Esophagus (tissue), 2 donors: ENCODE measurements around the gene CTPS1. TPM values are rescaled to one million over a fixed set of nuclear protein-coding genes. Genes with fewer than 3 reads are reported as not detected.

ENCODE experiments used
- H3K27ac ChIP-seq, 2 donors: one replicate each; pipeline ENCODE4 v1.5.1; 2013; ENCODE audit warnings: low read depth in 2 of 2, mild to moderate bottlenecking in 2 of 2, inconsistent platforms in 1 of 2, low read length in 1 of 2, moderate library complexity in 1 of 2
- H3K27me3 ChIP-seq, 2 donors: one replicate each; pipeline ENCODE4 v1.6.1; 2013; ENCODE audit warnings: low read length in 2 of 2, control low read depth in 1 of 2, mild to moderate bottlenecking in 1 of 2; ENCODE audit not compliant: insufficient read depth in 2 of 2, control insufficient read depth in 1 of 2
- H3K36me3 ChIP-seq, 2 donors: one replicate each; pipeline ENCODE4 v1.6.1; 2013; ENCODE audit warnings: low read length in 1 of 2; ENCODE audit not compliant: control insufficient read depth in 2 of 2, insufficient read depth in 2 of 2
- H3K4me1 ChIP-seq, 2 donors: one replicate each; pipeline ENCODE4 v1.6.1; 2013; ENCODE audit warnings: low read length in 1 of 2; ENCODE audit not compliant: control insufficient read depth in 2 of 2, insufficient read depth in 2 of 2
- H3K4me3 ChIP-seq, 2 donors: one replicate each; pipeline ENCODE4 v1.5.1; 2013; ENCODE audit warnings: low read length in 2 of 2, mild to moderate bottlenecking in 2 of 2, low read depth in 1 of 2, moderate library complexity in 1 of 2
- H3K9me3 ChIP-seq, 2 donors: one replicate each; pipeline ENCODE4 v1.6.1; 2013; ENCODE audit warnings: mild to moderate bottlenecking in 2 of 2, low read depth in 1 of 2, low read length in 1 of 2, moderate library complexity in 1 of 2; ENCODE audit not compliant: control insufficient read depth in 2 of 2, insufficient read depth in 1 of 2
- WGBS, 2 donors: extraction: QIAGEN DNeasy Blood & Tissue Kit; methylation state at CpG; one replicate each; pipeline ENCODE4 v1.1.7; 2013; 5-methylcytosine and 5-hydroxymethylcytosine counted together
- polyA plus RNA-seq, 2 donors: library from polyadenylated mRNA; stranded (reverse); fragments of 200-250 nt; gene quantifications; one replicate each; pipeline ENCODE4 v1.2.3, GENCODE V29; 2013
- donor health status: healthy with polysubstance abuse.
- donor health status: Bipolar disorder and iron deficiency.

CTPS1 gene
- polyA plus RNA-seq: 10 to 100 TPM; 10.8 to 17.7 TPM

DNA sequence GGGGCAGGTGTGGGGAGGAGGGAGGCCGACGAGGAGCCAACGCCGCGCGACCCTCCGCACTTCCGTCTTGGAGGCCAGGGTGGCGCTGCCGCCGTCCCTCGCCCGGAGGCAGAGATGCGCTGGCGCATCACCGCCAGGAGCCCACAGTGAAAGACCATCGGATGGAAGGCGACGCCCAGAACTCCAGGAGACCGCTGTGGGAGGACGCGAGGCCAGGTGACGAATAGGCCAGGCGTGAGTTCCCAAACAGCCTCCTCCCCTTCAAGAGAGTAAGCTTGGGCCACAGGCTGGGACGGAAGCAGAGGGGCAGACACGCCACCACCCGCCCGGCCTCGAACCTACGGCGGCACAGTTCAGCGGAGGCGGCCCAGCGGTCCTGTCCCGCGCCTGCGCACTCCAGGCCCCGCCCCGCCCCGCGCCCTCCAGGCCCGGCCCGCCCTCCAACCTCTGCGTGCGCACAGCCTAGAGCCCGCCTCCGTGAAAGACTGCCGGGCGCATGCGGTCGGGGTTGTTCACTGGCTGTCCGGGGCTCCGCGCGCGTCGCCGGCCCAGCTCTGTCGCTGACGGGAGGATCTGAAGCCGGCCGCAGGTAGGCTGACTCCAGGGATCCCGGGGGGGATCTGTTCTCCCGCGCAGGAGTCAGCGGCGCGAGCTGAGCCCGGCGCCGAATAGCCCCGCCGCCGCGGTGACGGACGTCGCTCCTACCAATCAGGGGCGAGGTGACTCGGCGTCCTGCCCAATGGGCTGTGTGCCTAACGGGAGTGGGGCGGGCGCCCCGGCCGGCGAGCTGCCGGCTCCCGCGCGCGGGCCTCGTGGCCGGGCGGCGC, at the start of gene CTPS1:
Gene CTPS1, plus strand, starts transcription at position 456 of the 827 bp plus-strand sequence. CDS start 3,595 bp downstream, outside the sequence.
- WGBS, 2 donors: 0 to 1% methylated on average over 88 to 96 of the region's 96 CpGs
- Histone ChIP-seq H3K36me3 (no peaks in the 10 kb centered on the region), H3K27ac (peak within 1 kb of the TSS; percentile 94 to 98), H3K27me3 (no peaks in the 10 kb centered on the region), H3K9me3 (no peaks in the 10 kb centered on the region), H3K4me1 (peaks cover 2 to 8% of the 10 kb centered on the region in 2 donors), H3K4me3 (peak within 1 kb of the TSS; percentile 81 to 82)

DNA sequence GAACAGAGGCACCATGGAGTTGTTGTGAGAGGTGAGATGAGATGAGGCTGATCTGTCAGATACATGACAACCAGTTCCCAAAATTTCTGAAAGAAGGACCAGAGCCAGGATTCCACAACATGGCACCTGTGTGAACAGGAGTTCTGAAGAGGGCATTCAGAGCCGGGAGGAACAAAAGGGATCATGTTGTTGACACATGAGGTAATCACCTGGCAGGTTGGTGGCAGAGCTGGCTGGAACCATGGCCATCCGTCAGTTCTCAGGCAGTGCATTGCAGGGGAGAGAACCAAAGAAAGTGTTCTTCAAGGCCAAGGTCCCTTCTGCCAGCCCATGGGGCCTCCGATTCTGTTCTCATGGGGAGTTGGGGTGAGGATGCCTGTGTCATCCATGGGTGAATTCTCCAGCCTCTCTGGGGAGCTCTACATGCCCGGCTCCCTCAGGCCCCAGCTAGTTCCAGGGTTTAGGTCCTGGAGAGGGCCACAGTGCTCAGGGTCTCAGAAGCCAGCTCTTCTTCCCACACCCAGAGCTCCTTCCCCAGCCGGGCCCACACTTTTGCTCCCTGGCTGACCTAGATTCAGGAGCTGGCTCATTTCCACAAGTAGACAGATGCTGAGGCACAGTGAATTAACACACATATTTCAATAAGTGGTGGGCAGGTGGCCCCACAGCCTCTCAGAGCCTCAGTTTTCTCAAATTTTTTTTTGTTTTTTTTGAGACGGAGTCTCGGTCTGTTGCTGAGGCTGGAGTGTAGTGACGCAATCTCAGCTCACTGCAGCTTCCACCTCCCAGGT, 49.1 kb upstream of the CTPS1 start:
- no peak overlapping the region for H3K4me3 ChIP-seq
- peak overlapping the region in 1 of 2 donors; percentile 40 for H3K27ac ChIP-seq
- peaks cover 0 to 12% of the 10 kb centered on the region in 2 donors for H3K4me1 ChIP-seq
- no peaks in the 10 kb centered on the region for H3K9me3 ChIP-seq
- whole genome bisulfite sequencing, 2 donors: 65 to 77% methylated on average over 8 of the region's 8 CpGs
- H3K36me3 ChIP-seq: no peaks in the 10 kb centered on the region
- no peaks in the 10 kb centered on the region for H3K27me3 ChIP-seq

GRCh38 chr1:40931601-40932000, 47.9 kb upstream of the CTPS1 start:
- no peak overlapping the region for H3K27ac ChIP-seq
- H3K36me3 ChIP-seq: no peaks in the 10 kb centered on the region
- no peaks in the 10 kb centered on the region for H3K27me3 ChIP-seq
- peaks cover 0 to 12% of the 10 kb centered on the region in 2 donors for H3K4me1 ChIP-seq
- H3K4me3 ChIP-seq: no peak overlapping the region
- WGBS, 2 donors: 72 to 76% methylated on average over 5 of the region's 5 CpGs
- H3K9me3 ChIP-seq: no peaks in the 10 kb centered on the region

DNA sequence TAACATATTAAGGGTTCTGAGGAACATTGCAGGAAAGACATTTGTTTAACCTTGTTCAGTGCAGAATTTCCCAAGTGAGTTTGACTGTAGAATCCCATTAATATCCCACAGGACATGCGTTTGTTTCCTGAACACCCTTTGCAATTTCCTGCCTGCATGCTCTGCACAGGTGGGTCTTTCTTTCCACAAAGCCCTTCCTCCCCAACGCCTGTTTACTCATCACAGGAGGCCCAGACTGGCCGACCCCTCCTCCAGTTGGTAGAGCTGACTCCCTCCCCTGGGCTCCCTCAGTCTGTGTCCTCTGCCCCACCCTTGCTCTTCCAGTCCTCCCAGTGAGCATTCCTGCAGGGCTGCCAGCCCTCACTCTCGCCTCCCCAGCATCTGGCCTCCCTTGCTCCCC, 47.5 kb upstream of the CTPS1 start:
- no peaks in the 10 kb centered on the region for H3K9me3 ChIP-seq
- 31 to 48% methylated on average over 4 of the region's 4 CpGs for WGBS, 2 donors

GRCh38 chr1:40936931-40937339, 42.6 kb upstream of the CTPS1 start:
- H3K36me3 ChIP-seq: no peaks in the 10 kb centered on the region
- H3K27me3 ChIP-seq: no peaks in the 10 kb centered on the region
- 69 to 74% methylated on average over 5 of the region's 5 CpGs for WGBS, 2 donors
- H3K4me3 ChIP-seq: no peak overlapping the region
- H3K4me1 ChIP-seq: peaks cover 0 to 3% of the 10 kb centered on the region in 2 donors
- H3K27ac ChIP-seq: no peak overlapping the region
- no peaks in the 10 kb centered on the region for H3K9me3 ChIP-seq

More for the DNA sequence above, 47.5 kb upstream of the CTPS1 start:
- Histone ChIP-seq H3K4me1 (peaks cover 0 to 12% of the 10 kb centered on the region in 2 donors), H3K36me3 (no peaks in the 10 kb centered on the region), H3K27me3 (no peaks in the 10 kb centered on the region), H3K4me3 (no peak overlapping the region), H3K27ac (no peak overlapping the region)

DNA sequence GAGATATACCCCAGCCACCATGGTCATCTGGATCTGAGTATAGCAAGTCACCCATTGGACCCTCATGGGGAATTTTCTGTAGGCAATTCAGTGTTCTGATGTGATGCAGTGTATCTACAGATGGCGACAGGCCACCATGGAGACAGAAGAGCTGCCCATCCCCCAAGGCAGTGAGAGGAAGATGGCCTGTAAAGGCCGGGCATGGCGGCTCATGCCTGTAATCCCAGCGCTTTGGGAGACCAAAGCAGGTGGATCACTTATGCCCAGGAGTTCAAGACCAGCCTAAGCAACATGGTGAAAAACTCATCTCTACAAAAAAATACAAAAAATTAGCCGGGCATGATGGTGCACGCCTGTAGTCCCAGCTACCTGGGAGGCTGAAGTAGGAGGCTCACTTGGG, 41.1 kb upstream of the CTPS1 start:
- Histone ChIP-seq H3K4me3 (no peak overlapping the region), H3K9me3 (no peaks in the 10 kb centered on the region), H3K4me1 (no peaks in the 10 kb centered on the region), H3K27ac (no peak overlapping the region), H3K27me3 (no peaks in the 10 kb centered on the region), H3K36me3 (no peaks in the 10 kb centered on the region)
- WGBS, 2 donors: 97 to 99% methylated on average over 6 of the region's 6 CpGs

DNA sequence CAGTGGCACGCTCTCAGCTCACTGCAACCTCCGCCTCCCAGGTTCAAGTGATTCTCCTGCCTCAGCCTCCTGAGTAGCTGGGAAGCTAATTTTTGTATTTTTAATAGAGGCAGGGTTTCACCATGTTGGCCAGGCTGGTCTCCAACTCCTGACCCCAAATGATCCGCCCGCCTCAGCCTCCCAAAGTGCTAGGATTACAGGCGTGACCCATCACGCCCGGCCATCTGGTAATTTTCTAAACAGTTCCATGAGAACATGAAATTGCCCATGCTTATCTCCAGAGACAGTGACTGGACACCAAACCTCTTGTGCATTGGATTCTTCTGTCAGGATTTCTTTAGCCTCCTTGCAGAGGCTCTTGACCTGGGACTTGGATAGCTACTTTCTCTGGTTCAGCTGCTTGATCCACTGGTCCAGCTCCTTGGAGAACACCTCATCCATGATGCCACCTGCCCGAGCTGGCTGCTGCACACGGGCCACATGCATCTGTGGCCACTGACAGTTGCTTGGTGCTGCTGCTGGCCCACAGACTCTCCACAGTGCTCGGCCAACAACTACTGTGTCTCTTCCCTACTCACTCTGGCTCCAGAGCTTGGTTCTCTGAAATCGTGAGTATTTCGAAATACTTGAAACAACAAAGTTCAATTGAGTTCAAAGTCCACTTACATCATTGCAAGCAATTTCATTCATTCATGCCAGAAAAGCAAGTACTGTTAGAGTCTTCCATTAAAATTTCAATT, 40.0 kb upstream of the CTPS1 start:
- H3K4me1 ChIP-seq: no peaks in the 10 kb centered on the region
- WGBS, 2 donors: 59 to 68% methylated on average over 12 of the region's 12 CpGs
- H3K27me3 ChIP-seq: no peaks in the 10 kb centered on the region
- no peaks in the 10 kb centered on the region for H3K36me3 ChIP-seq
- peak overlapping the region in 1 of 2 donors; percentile 30 for H3K27ac ChIP-seq
- no peak overlapping the region for H3K4me3 ChIP-seq
- no peaks in the 10 kb centered on the region for H3K9me3 ChIP-seq

- Histone ChIP-seq H3K27ac (peak overlapping the region in 1 of 2 donors; percentile 23), H3K4me1 (peaks cover 0 to 4% of the 10 kb centered on the region in 2 donors), H3K4me3 (no peak overlapping the region), H3K36me3 (no peaks in the 10 kb centered on the region), H3K27me3 (no peaks in the 10 kb centered on the region), H3K9me3 (no peaks in the 10 kb centered on the region)
- WGBS, 2 donors: 44 to 48% methylated on average over 7 of the region's 7 CpGs
Measured at GRCh38 chr1:40944326-40944725, 35.2 kb upstream of the CTPS1 start.

DNA sequence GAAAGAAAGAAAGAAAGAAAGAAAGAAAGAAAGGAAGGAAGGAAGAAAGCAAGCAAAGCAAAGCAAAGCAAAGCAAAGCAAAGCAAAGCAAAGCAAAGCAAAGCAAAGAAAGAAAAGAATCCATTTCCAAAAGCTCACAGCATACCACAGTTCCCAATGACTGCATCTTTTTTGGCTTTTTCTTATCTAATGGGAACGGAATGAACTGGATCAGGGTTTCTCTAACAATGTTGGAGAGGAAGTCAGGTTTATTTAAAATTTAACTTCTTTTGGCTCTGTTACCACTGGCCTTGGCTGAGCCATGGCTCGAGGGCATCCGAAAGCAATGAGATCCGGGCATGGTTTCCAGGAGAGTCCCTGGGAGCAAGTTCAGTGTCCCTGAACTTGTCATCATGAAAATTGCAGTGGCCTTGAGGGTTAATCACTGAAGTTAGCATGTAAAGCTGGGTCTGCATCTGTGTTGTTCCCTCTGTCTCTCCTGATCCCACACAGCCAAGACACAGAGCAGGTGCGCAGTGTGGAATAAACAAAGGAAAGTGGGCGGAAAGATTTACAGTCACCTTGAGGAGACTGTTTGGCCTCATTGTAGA, 34.6 kb upstream of the CTPS1 start:
- Histone ChIP-seq H3K27me3 (no peaks in the 10 kb centered on the region), H3K27ac (peak overlapping the region; percentile 1 to 65), H3K9me3 (no peaks in the 10 kb centered on the region), H3K4me1 (peaks cover 0 to 4% of the 10 kb centered on the region in 2 donors), H3K4me3 (no peak overlapping the region), H3K36me3 (no peaks in the 10 kb centered on the region)
- WGBS, 2 donors: 36 to 37% methylated on average over 6 of the region's 6 CpGs
